ENCODE results near the gene LHFPL3.
"Not testable (repeated sequence)": the region's sequence is repeated elsewhere in the genome, so short reads cannot be mapped to it uniquely, and the experiment has no call there.

Gene LHFPL3

DNA sequence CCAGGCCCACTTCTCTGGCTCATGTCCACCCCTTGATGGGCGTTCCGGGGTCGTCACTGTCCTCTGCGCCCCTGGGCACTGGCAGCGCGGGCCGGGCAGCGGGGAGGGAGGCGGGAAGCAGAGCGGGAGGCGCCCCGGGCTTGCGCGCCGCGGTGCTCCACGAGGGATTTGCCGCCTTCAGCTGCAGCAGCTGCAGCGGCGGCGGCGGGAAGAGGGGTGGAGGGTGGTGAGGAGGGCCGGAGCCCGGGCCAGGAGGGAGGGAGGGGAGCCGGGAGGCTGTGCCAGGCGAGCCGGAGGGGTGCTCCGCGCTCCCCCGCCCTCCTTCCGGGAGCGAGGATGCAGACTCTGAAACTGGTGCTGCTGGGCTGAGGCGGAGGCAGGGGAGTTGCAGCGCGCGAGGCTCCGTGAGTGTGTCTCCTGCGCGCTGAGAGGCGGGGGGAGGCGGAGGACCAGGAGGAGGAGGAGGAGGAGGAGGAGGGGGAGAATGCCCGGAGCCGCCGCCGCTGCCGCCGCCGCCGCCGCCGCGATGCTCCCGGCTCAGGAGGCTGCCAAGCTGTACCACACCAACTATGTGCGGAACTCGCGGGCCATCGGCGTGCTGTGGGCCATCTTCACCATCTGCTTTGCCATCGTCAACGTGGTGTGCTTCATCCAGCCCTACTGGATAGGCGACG lies at the start of gene LHFPL3:
LHFPL3 (plus strand) TSS at position 308 of the 674 bp plus-strand sequence.
- DNase-seq = no peak

DNA sequence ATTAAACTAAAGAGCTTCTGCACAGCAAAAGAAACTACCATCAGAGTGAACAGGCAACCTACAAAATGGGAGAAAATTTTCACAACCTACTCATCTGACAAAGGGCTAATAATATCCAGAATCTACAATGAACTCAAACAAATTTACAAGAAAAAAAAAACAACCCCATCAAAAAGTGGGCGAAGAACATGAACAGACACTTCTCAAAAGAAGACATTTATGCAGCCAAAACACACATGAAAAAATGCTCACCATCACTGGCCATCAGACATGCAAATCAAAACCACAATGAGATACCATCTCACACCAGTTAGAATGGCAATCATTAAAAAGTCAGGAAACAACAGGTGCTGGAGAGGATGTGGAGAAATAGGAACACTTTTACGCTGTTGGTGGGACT lies 46.7 kb upstream of the LHFPL3 start:
- DNase-seq = not testable (repeated sequence)

DNA sequence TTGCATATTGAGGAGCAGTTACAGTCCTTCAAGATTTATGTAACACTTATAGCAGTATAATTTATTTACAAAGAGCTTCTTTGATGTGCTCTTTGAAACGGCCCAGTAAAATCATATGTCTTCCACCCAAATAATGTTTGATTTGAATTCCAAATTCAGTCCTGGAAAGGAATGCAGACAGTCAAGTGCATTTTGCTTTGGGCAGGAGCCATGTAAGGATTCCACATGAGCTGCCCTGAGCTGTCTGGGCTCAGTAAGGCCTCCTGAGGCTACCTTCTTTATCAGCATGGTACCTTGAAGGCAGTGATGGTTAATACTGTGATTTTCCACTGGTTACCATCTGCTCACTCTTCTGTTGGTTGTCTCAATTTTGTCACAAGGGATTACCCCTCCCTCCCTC lies 41.6 kb upstream of the LHFPL3 start:
- DNase-seq = no peak

DNA sequence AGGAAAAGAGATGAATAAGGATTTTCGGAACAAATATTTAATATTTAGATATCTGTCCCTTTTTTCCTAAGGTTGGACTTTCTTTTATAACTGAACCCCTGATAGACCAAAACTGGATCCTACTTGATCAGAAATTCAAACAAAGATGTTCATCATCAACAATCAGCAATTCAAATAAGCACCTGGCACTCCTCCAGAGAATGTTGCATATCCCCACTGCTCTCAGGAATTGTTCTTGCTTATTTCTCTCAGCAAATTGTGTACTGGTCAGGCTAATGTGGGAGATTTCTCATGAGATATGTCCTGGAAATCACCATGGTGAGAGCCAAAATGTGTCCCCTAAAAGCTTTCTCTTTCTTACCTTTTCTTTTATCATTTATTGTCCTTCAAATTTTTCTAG lies 40.3 kb upstream of the LHFPL3 start:
- DNase-seq = no peak

DNA sequence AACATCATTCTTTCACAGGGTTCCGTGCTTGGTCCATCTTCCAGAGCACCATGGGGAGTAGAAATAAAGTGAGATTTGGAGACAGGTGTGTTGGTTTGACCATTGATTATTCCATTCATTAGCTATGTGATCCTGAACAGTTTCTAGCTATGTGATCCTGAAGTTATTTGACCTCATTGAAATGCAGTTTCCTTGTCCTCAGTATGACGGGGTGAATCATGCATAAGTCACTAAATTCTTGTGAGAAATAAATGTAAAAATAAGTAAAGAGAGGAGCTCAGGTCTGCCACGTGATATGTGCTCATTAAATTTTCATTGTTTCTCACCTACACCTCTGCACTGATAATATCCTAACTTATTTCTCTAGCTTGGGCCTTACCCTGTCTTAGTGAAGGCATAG lies 34.1 kb upstream of the LHFPL3 start:
- DNase-seq = no peak

DNA sequence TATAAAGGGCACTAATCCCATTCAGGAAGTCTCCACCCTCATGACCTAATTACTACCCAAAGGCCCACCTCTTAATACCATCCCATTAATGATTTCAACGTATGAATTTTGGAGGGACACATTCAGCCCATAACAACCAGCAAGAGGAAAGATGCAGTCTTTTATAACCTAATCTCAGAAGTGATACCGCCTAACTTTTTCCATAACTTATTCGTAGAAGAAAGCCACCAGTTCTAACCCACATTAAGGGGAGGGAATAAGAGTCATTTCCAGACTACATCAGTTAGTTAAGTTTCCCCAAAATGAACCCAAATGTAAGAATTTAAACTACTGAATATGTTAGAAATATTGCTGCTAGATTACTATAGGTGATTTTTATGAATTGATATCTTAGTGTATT lies 32.1 kb upstream of the LHFPL3 start:
- DNase-seq = no peak

DNA sequence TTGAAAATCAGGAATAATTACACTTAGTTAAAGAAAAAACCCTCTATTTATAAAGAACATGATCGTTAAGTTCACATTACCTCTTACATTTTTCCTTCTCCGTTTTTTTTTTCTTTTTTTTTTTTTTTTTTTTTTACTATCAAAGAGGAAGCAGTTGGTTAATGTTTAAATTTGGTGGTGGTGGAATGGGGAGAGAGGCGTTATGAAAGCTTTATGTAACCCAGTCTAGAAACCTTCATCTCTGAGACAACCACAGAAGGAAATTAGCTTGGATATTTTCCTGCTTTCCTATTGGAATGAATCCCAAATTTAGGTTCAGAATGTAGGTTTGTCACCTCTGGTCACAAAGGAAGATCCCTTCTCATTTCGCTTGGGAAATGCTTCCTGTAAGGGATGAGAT lies 31.5 kb upstream of the LHFPL3 start:
- no peak for DNase-seq

DNA sequence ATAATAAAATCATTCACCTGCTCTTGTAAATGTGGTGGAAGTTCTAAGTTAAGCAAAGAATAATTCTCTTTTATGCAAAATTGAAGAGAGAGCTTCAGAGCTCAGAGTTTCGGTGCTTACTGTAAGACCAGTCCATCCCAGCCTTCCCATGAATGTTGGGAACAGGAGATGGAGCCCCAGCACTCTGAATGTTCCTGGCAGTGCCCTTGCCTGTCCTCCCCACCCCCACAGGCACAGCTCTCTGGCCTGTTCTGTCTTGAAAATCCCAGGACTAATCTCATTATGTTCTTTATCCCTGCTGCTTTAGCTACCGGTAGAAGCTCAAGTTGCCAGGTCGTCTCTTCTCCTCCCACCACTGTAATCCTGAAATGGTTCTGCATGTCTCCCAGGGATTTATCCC lies 29.1 kb upstream of the LHFPL3 start:
- no peak for DNase-seq

DNA sequence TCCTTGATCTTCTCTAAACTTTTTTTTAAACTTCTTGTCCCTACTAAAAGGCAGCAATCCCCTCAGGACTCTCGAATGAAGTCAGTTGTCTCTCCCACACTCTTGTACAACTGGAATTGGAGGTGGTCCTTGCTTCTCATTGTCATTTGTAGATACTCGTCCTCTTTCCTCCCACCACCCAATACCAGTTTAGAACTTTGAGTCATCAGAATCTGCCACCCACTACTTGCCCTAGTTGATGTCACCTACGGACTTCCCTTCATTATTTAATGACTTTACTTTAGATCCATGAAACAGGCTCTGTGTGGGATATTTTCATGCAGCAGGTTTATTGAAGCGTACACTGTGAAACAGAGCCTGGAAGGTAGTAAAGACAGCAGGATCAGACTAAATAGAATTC lies 28.6 kb upstream of the LHFPL3 start:
- no peak for DNase-seq

DNA sequence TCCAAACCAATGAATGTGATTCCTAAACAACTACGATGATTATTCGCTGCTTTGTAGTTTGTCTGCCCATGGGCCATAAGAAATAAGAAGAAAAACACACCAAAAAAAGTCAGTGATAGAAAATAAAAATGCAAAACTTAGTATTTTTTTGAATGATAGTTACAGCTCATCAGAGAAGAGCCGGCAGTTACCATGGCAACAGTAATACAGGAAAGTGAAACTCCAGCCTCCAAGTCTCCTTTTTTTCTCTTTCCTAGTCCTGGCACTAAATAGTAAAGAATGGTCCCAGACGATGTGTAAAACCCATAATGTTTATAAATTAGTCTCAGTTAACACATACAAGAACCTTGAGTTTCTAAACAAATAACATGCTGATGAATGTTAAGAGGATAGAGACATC lies 21.6 kb upstream of the LHFPL3 start:
- DNase-seq = no peak

DNA sequence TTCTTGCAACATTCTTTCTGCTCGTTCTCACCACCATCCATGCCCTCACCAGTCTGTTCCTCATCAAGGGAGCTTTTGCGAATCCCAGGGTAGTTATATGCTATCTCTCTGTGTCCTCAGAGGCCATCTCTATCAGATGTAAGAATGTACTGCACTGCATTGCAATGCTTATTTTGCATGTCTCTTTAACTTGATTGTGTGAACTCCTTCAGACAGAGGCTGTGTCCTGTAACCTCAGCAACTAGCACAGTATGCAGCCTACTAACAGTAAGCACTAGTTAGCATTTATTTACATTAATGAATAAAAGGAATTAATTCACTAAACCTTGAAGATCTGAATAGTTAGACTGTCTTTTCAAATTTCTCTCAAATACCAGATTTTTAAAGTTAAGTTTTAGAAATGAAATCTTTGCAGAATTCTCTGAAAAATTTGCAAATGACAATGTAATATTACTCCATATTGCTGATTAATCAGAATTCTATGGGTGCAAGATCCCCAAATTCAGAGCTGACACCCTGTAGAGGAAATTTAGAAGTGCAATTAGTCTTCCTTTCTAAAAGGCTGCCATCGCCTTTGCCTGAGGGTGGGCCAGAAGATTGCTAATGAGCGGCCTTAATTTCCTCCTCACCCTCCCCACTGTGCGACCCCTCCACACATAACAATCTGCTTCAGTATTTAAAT lies 10.3 kb upstream of the LHFPL3 start:
- no peak for DNase-seq

DNA sequence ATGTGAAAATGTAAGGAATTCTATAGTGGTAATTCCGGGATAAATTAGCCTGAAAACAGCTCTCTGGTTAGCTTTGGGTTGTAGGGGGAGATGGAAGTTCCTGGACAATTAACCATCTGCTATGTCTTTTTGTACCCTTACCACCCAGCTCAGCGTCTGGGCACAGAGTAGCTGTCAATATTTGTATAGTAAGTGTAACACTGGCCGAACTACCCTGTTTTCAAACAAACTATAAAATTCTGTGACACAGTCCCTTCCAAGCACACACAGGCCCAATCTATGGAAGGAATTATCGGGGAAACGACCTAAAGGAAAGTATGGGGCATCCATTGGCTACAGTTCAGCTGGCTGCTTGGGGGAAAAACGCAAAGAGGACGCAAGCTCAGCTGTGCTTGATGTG lies 869 bp upstream of the LHFPL3 start:
- no peak for DNase-seq

DNA sequence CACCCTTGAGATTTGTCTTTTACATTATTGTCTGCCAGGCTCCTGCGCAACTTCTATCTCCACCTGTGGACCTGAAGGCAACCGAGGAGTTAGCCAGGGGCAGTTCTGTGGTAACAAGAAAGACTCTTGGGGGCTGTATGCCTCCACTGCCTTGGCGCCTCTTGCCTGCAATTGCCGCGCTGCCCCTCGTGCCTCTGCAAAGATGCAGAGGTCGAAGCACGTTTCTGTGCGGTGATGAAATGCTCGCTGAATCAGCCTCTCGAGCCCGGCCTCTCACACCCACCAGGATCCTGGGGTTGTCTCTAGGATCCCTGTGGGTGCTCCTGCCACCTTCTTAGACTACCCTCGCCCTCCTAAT lies 486 bp upstream of the LHFPL3 start:
- DNase-seq = no peak

DNA sequence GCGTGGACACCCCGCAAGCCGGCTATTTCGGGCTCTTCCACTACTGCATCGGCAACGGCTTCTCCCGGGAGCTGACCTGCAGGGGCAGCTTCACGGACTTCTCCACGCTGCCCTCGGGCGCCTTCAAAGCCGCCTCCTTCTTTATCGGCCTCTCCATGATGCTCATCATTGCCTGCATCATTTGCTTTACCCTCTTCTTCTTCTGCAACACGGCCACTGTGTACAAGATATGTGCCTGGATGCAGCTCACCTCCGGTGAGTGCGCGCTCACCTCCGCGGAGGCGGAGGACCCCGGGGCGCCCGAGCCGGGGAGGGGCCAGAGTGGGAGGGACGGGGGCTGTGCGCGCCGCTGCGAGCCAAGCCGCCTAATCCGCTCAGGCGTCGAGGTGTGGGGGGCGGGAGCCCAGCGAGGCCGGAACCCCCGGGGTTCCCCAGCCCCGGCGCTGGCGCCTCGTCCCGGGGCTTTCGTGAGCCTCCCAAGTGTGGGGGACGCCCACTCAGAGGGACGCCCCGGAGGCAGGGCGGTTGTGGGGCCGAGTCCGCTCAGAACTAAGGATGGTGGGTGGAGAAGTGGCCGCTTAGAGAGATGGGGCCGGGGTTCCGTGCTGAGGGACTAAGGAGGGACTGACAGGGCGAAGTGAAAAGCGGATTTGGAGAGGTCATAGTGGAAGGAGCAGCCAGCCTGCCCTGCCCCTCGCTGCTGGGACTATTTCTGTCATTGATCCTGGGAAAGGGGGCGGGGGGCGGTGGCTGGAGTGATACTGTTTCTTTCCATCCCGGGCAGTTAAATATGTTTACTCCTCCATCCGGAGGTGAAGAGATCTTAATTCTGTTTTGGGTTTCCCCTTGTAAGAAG lies 795 bp downstream of the LHFPL3 start:
- DNase-seq = no peak

DNA sequence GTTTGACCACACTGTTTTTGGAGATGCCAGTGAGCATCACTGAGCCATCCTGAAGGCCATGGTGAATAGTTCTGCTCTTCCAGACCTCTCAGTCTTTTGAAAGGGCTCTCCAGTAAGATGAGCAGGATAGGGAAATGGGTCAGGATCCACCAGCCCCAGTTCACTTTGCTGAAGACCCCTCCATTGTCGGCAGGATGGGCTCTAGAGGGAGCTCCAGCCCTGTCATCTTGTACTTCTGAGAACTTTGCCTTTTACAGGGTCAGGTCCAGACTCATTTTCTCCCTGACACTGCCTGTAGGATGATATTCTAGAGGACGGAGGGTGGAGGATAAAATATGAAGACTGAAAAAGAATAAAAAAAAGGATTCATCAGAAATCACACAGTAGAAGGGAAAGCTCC lies 13.1 kb downstream of the LHFPL3 start:
- DNase-seq = no peak

DNA sequence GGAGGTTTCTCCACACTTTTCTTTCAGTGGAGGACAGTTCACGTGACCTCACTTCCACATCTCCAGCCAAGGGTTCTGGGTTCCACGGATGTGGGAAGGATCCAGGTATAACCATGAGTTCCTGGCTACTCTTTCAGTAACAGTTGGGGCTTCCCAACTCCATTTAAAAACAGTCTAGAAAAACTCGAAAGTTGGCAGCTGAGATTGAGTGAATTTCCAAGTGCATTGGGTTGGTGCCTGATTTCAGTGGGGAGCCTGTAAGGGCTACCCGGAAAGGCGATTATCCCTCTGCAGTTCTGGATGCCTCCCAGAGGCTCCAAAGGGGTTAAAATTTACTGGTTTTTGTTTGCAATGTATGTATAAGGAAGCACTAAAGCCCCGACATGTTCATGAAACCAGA lies 24.3 kb downstream of the LHFPL3 start:
- DNase-seq = no peak

DNA sequence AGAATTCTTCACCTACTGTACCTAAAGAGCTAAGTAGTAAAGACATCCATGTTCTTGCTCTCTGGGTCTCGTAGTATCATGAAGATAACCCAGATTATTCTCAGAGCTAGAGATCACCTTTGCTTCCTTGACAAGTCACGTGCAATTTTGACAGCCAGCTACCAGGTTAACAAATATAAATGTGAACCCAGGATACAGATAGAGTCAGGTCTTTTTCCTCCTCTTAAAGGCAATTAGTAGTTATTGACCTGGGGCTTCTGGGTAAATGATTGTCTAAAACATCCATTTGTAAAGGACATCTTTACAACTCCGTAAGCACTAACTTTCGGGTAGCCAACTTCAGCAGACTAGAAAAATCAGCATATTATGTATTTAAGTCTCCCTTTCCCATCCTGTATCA lies 28.8 kb downstream of the LHFPL3 start:
- DNase-seq = no peak

DNA sequence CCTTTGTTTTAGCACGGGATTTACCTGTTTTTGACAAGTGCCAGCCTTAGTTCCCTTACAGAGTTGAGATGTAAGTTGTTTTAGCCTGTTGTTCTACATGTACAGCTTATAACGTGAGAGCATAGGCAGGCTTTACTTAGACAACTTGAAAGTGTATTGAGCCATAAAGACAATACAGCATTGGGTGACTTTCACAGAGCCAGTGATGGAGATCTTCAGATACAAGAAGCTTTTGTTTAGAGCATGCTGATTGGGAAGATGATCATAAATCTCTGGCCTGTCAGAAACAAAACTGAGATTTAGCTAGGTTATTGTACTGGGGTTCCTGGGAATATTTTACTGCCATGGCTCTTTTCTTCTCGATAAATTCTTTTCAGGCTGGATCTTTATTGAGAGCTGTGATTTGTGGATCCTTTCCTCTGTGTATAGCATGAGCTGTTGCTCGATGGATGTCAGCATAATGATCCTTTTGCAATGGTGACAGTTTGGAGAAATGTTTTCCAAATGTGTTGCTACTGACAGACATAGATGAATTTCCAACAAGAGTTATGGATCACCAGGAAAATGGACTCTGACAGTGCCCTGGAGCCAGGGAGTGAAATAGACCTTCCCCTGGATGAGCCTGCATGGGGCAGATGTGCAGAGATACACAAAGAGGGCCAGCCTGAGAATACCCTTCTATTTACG lies 30.2 kb downstream of the LHFPL3 start:
- no peak for DNase-seq

DNA sequence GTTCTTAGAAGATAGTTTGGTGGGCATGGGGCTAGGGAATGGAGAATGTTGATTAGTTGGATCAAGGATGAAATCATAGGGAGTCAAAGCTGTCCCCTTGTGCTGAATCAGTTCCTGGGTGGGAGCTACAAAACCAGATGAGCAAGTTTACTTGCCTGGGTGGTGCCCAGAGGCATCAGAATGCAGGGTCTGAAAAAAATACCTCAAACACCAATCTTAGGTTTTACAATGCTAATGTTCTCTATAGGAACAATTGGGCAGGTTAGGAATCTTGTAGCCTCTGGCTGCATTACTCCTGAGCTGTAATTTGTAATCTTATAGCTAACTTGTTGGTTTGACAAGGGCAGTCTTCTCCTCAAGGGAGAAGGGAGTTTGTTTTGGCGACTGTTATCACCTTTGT lies 34.4 kb downstream of the LHFPL3 start:
- no peak for DNase-seq

DNA sequence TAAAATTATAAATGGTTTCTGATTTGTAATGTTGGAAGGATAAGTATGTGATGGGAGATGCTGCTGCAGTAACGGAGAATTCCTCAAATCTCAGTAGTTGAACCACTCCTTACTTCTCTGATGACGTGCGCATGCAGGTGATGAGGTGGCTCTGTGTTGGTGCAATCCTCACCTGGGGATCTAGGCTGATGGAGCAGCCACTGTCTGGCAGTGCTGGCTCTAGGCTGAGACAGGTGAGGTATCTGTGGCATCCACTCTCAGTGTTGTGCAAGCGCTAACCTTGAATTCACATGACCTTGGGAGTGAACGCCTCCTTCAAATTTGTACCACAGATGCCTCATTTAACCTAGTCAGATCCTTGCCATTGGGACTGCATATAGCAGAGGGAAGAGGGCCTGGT lies 35.0 kb downstream of the LHFPL3 start:
- DNase-seq = no peak

DNA sequence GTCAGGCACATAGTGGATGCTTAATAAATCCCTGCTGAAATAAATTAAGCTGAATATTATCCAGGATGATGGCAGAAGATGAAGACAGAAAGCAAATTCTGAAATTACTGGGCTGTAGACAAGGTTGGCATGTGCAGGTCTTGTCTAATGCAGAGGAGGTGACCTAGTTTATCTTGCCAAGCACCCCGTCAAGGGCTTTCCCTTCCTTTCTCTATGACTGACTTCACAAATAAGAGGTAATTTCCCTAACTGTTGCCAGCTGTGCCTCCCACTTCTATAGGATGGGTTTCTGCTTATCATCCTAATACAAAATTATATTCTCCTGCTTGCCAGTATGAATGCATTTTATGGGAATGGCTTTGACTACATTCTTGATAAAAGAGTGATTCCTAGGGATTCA lies 38.0 kb downstream of the LHFPL3 start:
- DNase-seq = no peak

DNA sequence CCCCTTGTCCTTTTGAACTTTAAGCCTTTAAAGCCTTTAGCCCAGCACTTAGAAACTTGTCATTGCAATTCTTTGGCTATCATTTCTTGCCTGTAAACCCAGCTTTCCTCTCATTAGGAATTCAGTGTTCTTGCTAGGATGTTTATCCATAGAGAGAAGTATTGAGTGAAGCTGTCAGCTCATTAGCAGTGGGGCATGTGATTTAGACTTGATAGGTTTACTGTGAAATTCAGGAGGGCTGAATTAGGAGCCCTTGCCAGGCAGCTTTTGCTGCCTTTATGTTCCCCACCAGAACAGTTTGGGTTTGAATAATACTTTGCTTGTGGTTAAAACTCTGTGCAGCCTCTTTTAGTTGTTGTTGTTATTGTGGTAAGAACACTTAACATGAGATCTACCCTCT lies 39.5 kb downstream of the LHFPL3 start:
- DNase-seq = no peak

DNA sequence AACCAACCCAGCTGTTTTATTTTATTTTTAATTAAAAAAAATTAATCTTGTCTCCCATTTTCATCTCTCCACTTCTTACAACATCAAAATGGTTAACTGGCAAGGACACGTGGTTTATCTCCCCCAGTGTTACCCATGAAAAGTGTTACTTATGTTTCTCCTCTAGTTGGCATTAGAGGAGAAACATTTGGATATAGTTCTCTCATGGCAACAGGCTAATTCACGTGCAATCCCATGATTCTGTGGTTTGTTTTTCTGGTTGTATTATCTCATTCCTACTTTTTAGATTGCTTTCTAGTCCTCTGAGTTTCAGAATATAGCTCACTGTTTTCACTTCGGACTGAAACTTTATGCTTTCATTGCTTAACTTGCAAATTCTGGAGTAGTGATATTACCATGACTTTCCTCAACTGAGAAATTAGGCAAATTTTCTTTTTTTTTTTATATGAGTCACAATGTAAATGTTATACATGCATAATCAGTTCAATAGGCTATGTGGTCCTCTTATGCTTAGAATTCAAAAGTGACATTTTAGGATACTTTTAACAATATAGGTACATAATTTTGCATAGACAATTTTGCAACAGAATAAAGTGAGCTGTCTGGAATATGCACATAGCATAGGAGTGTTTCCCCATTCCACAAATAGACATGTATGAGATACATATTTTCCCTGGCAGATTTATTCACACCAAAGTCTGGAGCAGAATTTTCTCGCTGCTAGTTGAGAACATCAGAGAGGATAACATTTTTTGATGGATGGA lies 43.0 kb downstream of the LHFPL3 start:
- DNase-seq = no peak
